WERI-Rb-1 (cell line): ENCODE measurements around the gene PRAC1.

Experiments used
- DNase-seq: peaks from one replicate; pipeline ENCODE4 v3.0.0-alpha.2; 2020
- H3K27ac ChIP-seq: fragments of 250-450 bp; sonication (Bioruptor Pico); 2 replicates; pipeline ENCODE4 v1.5.1; 2020; ENCODE audit warnings: mild to moderate bottlenecking, moderate library complexity
- H3K27me3 ChIP-seq: fragments of 250-450 bp; sonication (Bioruptor Pico); 2 replicates; pipeline ENCODE4 v1.5.1; 2021; ENCODE audit warnings: mild to moderate bottlenecking, low read depth, moderate library complexity; ENCODE audit not compliant: insufficient read depth, severe bottlenecking
- H3K36me3 ChIP-seq: fragments of 250-450 bp; sonication (Bioruptor Pico); 2 replicates; pipeline ENCODE4 v1.5.1; 2020; ENCODE audit warnings: mild to moderate bottlenecking, moderate library complexity
- H3K4me3 ChIP-seq: 2 replicates; pipeline ENCODE4 v1.5.1; 2011; ENCODE audit warnings: low read depth, mild to moderate bottlenecking, control low read depth, low read length
- H3K9me3 ChIP-seq: fragments of 250-450 bp; sonication (Bioruptor Pico); 2 replicates; pipeline ENCODE4 v1.5.1; 2021; ENCODE audit warnings: mild to moderate bottlenecking, moderate library complexity; ENCODE audit not compliant: severe bottlenecking
- CTCF ChIP-seq: IDR thresholded peaks from 2 replicates; pipeline ENCODE4 v1.5.1; 2011; ENCODE audit warnings: low read depth, mild to moderate bottlenecking, control low read depth, inconsistent platforms, low read length

Gene PRAC1

GRCh38 chr17:48753794-48754499 lies 31.6 kb upstream of the PRAC1 start:
- no peak for DNase-seq
- H3K27me3 ChIP-seq = peaks cover 100% of the 10 kb centered on the region
- H3K4me3 ChIP-seq = no peak overlapping the region
- H3K36me3 ChIP-seq = no peaks in the 10 kb centered on the region
- peaks cover 8% of the 10 kb centered on the region for H3K9me3 ChIP-seq
- TF ChIP-seq CTCF = no peak
- H3K27ac ChIP-seq = no peak overlapping the region

- Histone ChIP-seq H3K27ac (no peak overlapping the region), H3K4me3 (no peak overlapping the region), H3K9me3 (peaks cover 12% of the 10 kb centered on the region), H3K27me3 (peaks cover 100% of the 10 kb centered on the region), H3K36me3 (no peaks in the 10 kb centered on the region)
- no peak for TF ChIP-seq CTCF
- DNase-seq = no peak
Observed at GRCh38 chr17:48752399-48753288, 30.3 kb upstream of the PRAC1 start.

GRCh38 chr17:48751733-48752398 lies 29.5 kb upstream of the PRAC1 start:
- TF ChIP-seq CTCF = no peak
- H3K4me3 ChIP-seq = no peak overlapping the region
- DNase-seq = no peak
- H3K27ac ChIP-seq = no peak overlapping the region
- peaks cover 100% of the 10 kb centered on the region for H3K27me3 ChIP-seq
- peaks cover 20% of the 10 kb centered on the region for H3K9me3 ChIP-seq
- H3K36me3 ChIP-seq = no peaks in the 10 kb centered on the region

- H3K9me3 ChIP-seq = peaks cover 20% of the 10 kb centered on the region
- peak; percentile 27 for DNase-seq
- H3K27ac ChIP-seq = no peak overlapping the region
- H3K4me3 ChIP-seq = no peak overlapping the region
- TF ChIP-seq CTCF = no peak
- H3K27me3 ChIP-seq = peaks cover 100% of the 10 kb centered on the region
- no peaks in the 10 kb centered on the region for H3K36me3 ChIP-seq
Observed at GRCh38 chr17:48751172-48751571, 28.9 kb upstream of the PRAC1 start.

GRCh38 chr17:48749621-48750553 lies 27.6 kb upstream of the PRAC1 start:
- no peak for TF ChIP-seq CTCF
- no peaks in the 10 kb centered on the region for H3K36me3 ChIP-seq
- no peak overlapping the region for H3K27ac ChIP-seq
- peaks cover 100% of the 10 kb centered on the region for H3K27me3 ChIP-seq
- H3K4me3 ChIP-seq = no peak overlapping the region
- H3K9me3 ChIP-seq = peaks cover 20% of the 10 kb centered on the region
- DNase-seq = no peak
